ENCODE data around the gene TSHZ2.

TSHZ2 gene

GRCh38 chr20:53162251-53162835 lies 190.2 kb downstream of the TSHZ2 start:
- peak; percentile 30 to 48 for DNase-seq (ENCODE audit: low read depth in 2 of 2)

GRCh38 chr20:53163486-53163885 lies 191.3 kb downstream of the TSHZ2 start:
- DNase-seq (ENCODE audit: low read depth in 2 of 2): peak; percentile 32 to 39

- no peak for DNase-seq (ENCODE audit: low read depth in 2 of 2)
These were observed 191.9 kb downstream of the TSHZ2 start for GRCh38 chr20:53164072-53164471.

GRCh38 chr20:53165452-53165851 lies 193.3 kb downstream of the TSHZ2 start:
- DNase-seq (ENCODE audit: low read depth in 2 of 2): no peak

GRCh38 chr20:53168491-53168890 lies 196.3 kb downstream of the TSHZ2 start:
- DNase-seq (ENCODE audit: low read depth in 2 of 2): no peak

GRCh38 chr20:53170196-53170595 lies 198.0 kb downstream of the TSHZ2 start:
- DNase-seq (ENCODE audit: low read depth in 2 of 2): no peak

- DNase-seq (ENCODE audit: low read depth in 2 of 2): no peak
These were observed 198.9 kb downstream of the TSHZ2 start for GRCh38 chr20:53171065-53171464.

GRCh38 chr20:53174454-53174853 lies 202.3 kb downstream of the TSHZ2 start:
- DNase-seq (ENCODE audit: low read depth in 2 of 2): no peak

- DNase-seq (ENCODE audit: low read depth in 2 of 2): no peak
These were observed 203.1 kb downstream of the TSHZ2 start for GRCh38 chr20:53175135-53175780.

GRCh38 chr20:53176134-53176533 lies 204.0 kb downstream of the TSHZ2 start:
- no peak for DNase-seq (ENCODE audit: low read depth in 2 of 2)

- DNase-seq (ENCODE audit: low read depth in 2 of 2): no peak
These were observed 205.5 kb downstream of the TSHZ2 start for GRCh38 chr20:53177687-53178086.

GRCh38 chr20:53179749-53180148 lies 207.6 kb downstream of the TSHZ2 start:
- no peak for DNase-seq (ENCODE audit: low read depth in 2 of 2)

- no peak for DNase-seq (ENCODE audit: low read depth in 2 of 2)
These were observed 208.8 kb downstream of the TSHZ2 start for GRCh38 chr20:53180928-53181362.

GRCh38 chr20:53181866-53182376 lies 209.8 kb downstream of the TSHZ2 start:
- no peak for DNase-seq (ENCODE audit: low read depth in 2 of 2)

GRCh38 chr20:53183181-53183580 lies 211.0 kb downstream of the TSHZ2 start:
- DNase-seq (ENCODE audit: low read depth in 2 of 2): no peak

- no peak for DNase-seq (ENCODE audit: low read depth in 2 of 2)
These were observed 214.5 kb downstream of the TSHZ2 start for GRCh38 chr20:53186635-53187034.

GRCh38 chr20:53187392-53188068 lies 215.4 kb downstream of the TSHZ2 start:
- DNase-seq (ENCODE audit: low read depth in 2 of 2): no peak

GRCh38 chr20:53190225-53190624 lies 218.1 kb downstream of the TSHZ2 start:
- DNase-seq (ENCODE audit: low read depth in 2 of 2): no peak

- no peak for DNase-seq (ENCODE audit: low read depth in 2 of 2)
These were observed 219.8 kb downstream of the TSHZ2 start for GRCh38 chr20:53191957-53192356.

- DNase-seq (ENCODE audit: low read depth in 2 of 2): no peak
These were observed 222.4 kb downstream of the TSHZ2 start for GRCh38 chr20:53194306-53195290.

GRCh38 chr20:53195876-53196610 lies 223.9 kb downstream of the TSHZ2 start:
- no peak for DNase-seq (ENCODE audit: low read depth in 2 of 2)
